Measurements from ENCODE around the gene DACH2.

The DACH2 gene

GRCh38 chrX:86460760-86461159, 312.5 kb downstream of the DACH2 start:
- DNase-seq (ENCODE audit: insufficient read length) = no peak
- no peak for FAIRE-seq
- TF ChIP-seq POLR2AphosphoS5 (IDR thresholded peaks at IDR 0.05; ENCODE audit: low read depth, low read length) (no peak), POLR2A (IDR thresholded peaks at IDR 0.05; ENCODE audit: low read depth, low read length) (no peak), TAF1 (IDR thresholded peaks at IDR 0.05; ENCODE audit: borderline replicate concordance, low read depth, low read length) (no peak)

- FAIRE-seq = no peak
- no peak for DNase-seq (ENCODE audit: insufficient read length)
- TF ChIP-seq POLR2AphosphoS5 (IDR thresholded peaks at IDR 0.05; ENCODE audit: low read depth, low read length) = no peak
- no peak for TF ChIP-seq POLR2A (IDR thresholded peaks at IDR 0.05; ENCODE audit: low read depth, low read length)
- no peak for TF ChIP-seq TAF1 (IDR thresholded peaks at IDR 0.05; ENCODE audit: borderline replicate concordance, low read depth, low read length)
Measured at GRCh38 chrX:86504297-86504696, 356.0 kb downstream of the DACH2 start.

- FAIRE-seq (no peak), DNase-seq (ENCODE audit: insufficient read length) (no peak)
Measured at GRCh38 chrX:86507331-86507730, 359.1 kb downstream of the DACH2 start.

GRCh38 chrX:86579777-86580176, 431.5 kb downstream of the DACH2 start:
- DNase-seq (ENCODE audit: insufficient read length) (no peak), FAIRE-seq (no peak)
- TF ChIP-seq TAF1 (IDR thresholded peaks at IDR 0.05; ENCODE audit: borderline replicate concordance, low read depth, low read length) (no peak), POLR2AphosphoS5 (IDR thresholded peaks at IDR 0.05; ENCODE audit: low read depth, low read length) (no peak), POLR2A (IDR thresholded peaks at IDR 0.05; ENCODE audit: low read depth, low read length) (no peak)

More at GRCh38 chrX:86507331-86507730, 359.1 kb downstream of the DACH2 start:
- no peak for TF ChIP-seq POLR2AphosphoS5 (IDR thresholded peaks at IDR 0.05; ENCODE audit: low read depth, low read length)
- TF ChIP-seq TAF1 (IDR thresholded peaks at IDR 0.05; ENCODE audit: borderline replicate concordance, low read depth, low read length) = no peak

GRCh38 chrX:86604607-86605006, 456.4 kb downstream of the DACH2 start:
- DNase-seq (ENCODE audit: insufficient read length) (no peak), FAIRE-seq (no peak)
- no peak for TF ChIP-seq POLR2A (IDR thresholded peaks at IDR 0.05; ENCODE audit: low read depth, low read length)
- no peak for TF ChIP-seq TAF1 (IDR thresholded peaks at IDR 0.05; ENCODE audit: borderline replicate concordance, low read depth, low read length)
- TF ChIP-seq POLR2AphosphoS5 (IDR thresholded peaks at IDR 0.05; ENCODE audit: low read depth, low read length) = no peak

GRCh38 chrX:86696951-86697350, 548.7 kb downstream of the DACH2 start:
- TF ChIP-seq TAF1 (IDR thresholded peaks at IDR 0.05; ENCODE audit: borderline replicate concordance, low read depth, low read length) (no peak), POLR2A (IDR thresholded peaks at IDR 0.05; ENCODE audit: low read depth, low read length) (no peak), POLR2AphosphoS5 (IDR thresholded peaks at IDR 0.05; ENCODE audit: low read depth, low read length) (no peak)
- DNase-seq (ENCODE audit: insufficient read length) (no peak), FAIRE-seq (no peak)

- no peak for TF ChIP-seq POLR2AphosphoS5 (IDR thresholded peaks at IDR 0.05; ENCODE audit: low read depth, low read length)
- no peak for TF ChIP-seq POLR2A (IDR thresholded peaks at IDR 0.05; ENCODE audit: low read depth, low read length)
- no peak for TF ChIP-seq TAF1 (IDR thresholded peaks at IDR 0.05; ENCODE audit: borderline replicate concordance, low read depth, low read length)
- DNase-seq (ENCODE audit: insufficient read length) = no peak
- FAIRE-seq = no peak
Measured at GRCh38 chrX:86711531-86712180, 563.4 kb downstream of the DACH2 start.

- FAIRE-seq = no peak
- TF ChIP-seq POLR2A (IDR thresholded peaks at IDR 0.05; ENCODE audit: low read depth, low read length) = no peak
- no peak for TF ChIP-seq POLR2AphosphoS5 (IDR thresholded peaks at IDR 0.05; ENCODE audit: low read depth, low read length)
- TF ChIP-seq TAF1 (IDR thresholded peaks at IDR 0.05; ENCODE audit: borderline replicate concordance, low read depth, low read length) = no peak
- no peak for DNase-seq (ENCODE audit: insufficient read length)
Measured at GRCh38 chrX:86714441-86714840, 566.2 kb downstream of the DACH2 start.

- TF ChIP-seq POLR2A (IDR thresholded peaks at IDR 0.05; ENCODE audit: low read depth, low read length) = no peak
- TF ChIP-seq TAF1 (IDR thresholded peaks at IDR 0.05; ENCODE audit: borderline replicate concordance, low read depth, low read length) = no peak
- TF ChIP-seq POLR2AphosphoS5 (IDR thresholded peaks at IDR 0.05; ENCODE audit: low read depth, low read length) = no peak
- no peak for FAIRE-seq
- DNase-seq (ENCODE audit: insufficient read length) = no peak
Measured at GRCh38 chrX:86724277-86724676, 576.0 kb downstream of the DACH2 start.

GRCh38 chrX:86747091-86747490, 598.8 kb downstream of the DACH2 start:
- DNase-seq (ENCODE audit: insufficient read length) (no peak), FAIRE-seq (no peak)
- TF ChIP-seq TAF1 (IDR thresholded peaks at IDR 0.05; ENCODE audit: borderline replicate concordance, low read depth, low read length) = no peak
- TF ChIP-seq POLR2AphosphoS5 (IDR thresholded peaks at IDR 0.05; ENCODE audit: low read depth, low read length) = no peak
- TF ChIP-seq POLR2A (IDR thresholded peaks at IDR 0.05; ENCODE audit: low read depth, low read length) = no peak

- TF ChIP-seq POLR2A (IDR thresholded peaks at IDR 0.05; ENCODE audit: low read depth, low read length) = no peak
- no peak for TF ChIP-seq TAF1 (IDR thresholded peaks at IDR 0.05; ENCODE audit: borderline replicate concordance, low read depth, low read length)
- no peak for TF ChIP-seq POLR2AphosphoS5 (IDR thresholded peaks at IDR 0.05; ENCODE audit: low read depth, low read length)
- FAIRE-seq (no peak), DNase-seq (ENCODE audit: insufficient read length) (no peak)
Measured at GRCh38 chrX:86805241-86805640, 657.0 kb downstream of the DACH2 start.

GRCh38 chrX:86806786-86807185, 658.5 kb downstream of the DACH2 start:
- FAIRE-seq (no peak), DNase-seq (ENCODE audit: insufficient read length) (no peak)
- TF ChIP-seq POLR2A (IDR thresholded peaks at IDR 0.05; ENCODE audit: low read depth, low read length) = no peak
- no peak for TF ChIP-seq POLR2AphosphoS5 (IDR thresholded peaks at IDR 0.05; ENCODE audit: low read depth, low read length)
- no peak for TF ChIP-seq TAF1 (IDR thresholded peaks at IDR 0.05; ENCODE audit: borderline replicate concordance, low read depth, low read length)

Data from GM12892 (cell line).